HG03457 (cell line): ENCODE data around the gene PGAP1.

Experiments used
- ATAC-seq: cut with Tn5 transposase; IDR thresholded peaks from one replicate; pipeline ENCODE4 v1.9.1; 2021; ENCODE audit warnings: moderate number of reproducible peaks; ENCODE audit not compliant: unreplicated experiment

Gene PGAP1

DNA sequence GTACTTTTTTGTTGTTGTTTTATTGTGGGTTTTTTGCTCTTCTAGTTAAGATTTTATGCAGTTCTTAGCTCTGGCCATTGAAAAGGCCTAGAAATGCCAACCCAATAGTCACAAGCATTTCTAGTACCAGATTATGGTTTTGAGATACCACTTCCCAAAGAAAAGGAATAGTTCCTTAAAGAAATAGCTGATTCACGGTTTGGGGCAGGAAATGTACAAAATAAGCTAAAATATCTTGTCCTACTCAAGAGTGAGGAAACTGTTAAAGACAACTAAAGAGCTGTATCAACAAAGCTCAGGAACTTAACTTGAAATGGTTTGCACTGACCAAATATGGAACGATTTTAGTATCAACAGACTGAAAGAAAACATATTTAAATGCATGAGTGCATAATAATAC, 35.4 kb downstream of the PGAP1 start:
- ATAC-seq, result no peak

DNA sequence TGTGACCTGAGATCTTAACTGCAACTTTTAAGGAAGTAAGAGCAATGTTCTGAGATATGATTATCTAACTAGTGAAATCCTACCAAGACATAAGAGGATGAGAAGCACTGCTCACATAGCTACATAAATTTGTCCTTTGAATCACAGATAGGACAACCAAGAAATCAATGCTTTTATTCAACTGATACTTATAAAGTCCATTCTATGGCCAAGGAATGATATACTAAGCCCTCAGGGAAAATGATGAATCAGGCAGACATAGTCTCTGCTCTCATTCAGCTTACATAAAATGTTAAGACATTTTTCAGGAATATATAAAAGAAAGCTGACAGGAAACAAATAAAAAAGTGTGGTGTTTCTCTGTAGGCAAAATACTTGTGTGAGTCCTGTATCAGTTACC, 39.1 kb downstream of the PGAP1 start:
- no peak for ATAC-seq

DNA sequence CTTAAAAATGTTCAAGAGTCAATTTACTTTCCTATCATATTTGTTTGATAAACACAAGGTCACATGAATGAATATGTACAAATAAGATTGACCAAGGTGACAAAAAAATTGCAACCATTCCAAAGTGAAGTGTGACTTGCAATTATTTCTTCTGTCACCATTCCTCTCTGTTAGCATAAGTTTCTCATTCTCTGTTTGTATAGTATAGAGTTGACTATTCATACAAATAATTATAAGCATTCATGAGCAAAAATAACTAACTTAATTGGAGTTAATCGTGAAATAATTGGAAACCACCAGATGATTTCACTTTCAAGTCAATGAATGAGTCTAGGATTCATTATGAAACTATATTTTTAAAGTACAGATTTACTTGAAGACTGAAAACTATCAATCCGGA, 42.1 kb downstream of the PGAP1 start:
- no peak for ATAC-seq

DNA sequence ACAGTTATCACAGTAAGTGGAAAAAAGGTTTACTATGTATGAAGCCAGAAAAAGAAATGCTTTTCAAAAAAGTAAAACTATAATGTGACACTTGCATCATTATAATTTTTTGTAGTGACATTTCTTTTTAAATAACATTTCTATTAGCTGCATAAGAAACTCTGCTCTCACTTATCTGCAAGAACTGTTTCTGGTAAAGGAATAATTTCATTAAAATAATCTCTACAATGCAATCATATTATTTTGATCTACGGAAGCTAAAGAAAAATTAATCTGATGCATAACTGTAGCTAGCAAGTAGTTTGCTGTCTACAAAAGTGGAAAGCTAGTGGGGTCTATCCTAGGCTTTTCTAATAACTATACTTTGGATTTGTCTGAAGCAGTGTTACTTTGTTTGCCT, 50.1 kb downstream of the PGAP1 start:
- ATAC-seq, result no peak

DNA sequence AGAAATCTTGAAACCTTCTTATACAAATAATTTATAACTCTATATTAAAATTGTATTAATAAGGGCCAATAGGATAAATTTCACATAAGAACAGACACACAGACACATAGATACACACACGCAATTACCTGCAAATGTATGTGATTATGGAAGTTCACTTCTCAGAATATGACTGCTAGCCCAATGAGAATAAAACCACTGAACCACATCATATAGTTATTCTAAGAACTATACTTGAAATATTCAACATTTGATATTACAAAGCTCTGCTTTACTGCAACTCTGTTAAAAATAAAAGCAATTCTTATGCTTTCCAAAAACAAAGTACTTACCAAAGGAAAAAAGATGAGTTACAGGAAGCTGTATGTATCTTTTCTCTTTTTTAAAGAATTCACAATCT, 51.1 kb downstream of the PGAP1 start:
- ATAC-seq, result no peak

DNA sequence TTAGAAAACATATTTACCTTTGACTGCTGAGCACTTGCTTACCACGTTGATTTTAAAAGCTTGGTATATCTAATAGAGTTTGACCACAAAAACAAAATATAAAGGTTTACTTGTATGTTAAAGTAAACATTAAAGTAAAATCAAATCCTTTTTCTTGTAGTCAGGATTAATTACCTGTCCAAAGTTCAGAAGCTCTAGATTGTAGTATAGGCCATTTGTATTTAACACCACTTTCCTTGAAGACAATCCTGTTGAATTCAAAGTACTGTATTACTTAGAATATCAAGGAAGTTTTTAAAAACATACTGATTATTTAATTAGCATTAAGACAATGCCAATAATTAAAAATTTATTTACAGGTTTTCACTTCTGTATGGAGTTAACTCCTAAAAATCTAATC, 53.0 kb downstream of the PGAP1 start:
- no peak for ATAC-seq

DNA sequence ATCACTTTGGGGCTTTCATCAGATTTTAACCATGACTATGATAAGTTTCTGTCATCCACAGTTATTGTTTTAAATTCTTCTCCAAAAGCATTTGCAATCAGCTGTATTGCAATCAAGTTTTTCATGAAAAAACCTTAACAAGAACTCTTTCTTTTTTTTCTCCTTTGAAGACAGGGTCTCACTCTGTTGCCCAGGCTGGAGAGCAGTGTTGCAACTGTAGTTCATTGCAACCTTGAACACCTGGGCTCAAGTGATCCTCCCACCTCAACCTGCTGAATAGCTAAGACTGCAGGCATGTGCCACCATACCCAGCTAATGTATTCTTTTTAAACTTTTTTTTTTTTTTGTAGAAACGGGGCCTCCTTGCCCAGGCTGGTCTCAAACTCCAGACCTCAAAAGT, 71.9 kb downstream of the PGAP1 start:
- ATAC-seq, result no peak

DNA sequence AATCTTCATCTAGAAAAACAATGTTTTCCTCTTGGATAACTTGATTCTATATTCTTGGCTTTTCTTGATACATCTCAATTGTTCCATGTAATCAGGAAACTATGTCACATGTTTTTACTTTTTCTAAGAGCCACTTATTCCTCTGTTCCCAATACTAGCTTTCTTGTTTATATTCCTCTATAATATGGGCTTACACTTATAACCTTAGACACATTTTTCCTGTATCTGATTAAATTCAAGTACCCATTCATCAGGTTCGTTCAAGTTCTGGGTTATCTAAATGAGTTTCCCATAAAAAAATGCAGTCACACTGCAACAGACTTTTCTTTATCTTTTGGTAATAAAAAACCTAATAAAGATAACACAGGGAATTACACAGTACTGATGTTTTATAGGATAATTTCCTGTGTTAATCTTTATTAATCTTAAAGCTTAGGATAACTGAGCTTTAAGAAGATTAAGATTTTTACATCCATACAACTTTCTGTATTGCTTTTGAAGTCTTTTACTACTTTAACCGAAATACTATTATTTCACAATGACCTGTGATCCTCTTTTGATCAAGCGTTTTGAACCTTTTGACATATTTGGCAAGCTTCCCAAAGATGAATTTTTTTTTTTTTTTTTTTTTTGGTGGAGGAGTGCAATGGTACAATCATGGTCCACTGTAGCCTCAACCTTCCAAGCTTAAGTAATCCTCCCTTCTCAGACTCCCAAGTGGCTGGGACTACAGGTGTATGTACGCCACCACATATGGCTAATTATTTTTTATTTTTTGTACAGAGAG, 73.0 kb downstream of the PGAP1 start:
- no peak for ATAC-seq

DNA sequence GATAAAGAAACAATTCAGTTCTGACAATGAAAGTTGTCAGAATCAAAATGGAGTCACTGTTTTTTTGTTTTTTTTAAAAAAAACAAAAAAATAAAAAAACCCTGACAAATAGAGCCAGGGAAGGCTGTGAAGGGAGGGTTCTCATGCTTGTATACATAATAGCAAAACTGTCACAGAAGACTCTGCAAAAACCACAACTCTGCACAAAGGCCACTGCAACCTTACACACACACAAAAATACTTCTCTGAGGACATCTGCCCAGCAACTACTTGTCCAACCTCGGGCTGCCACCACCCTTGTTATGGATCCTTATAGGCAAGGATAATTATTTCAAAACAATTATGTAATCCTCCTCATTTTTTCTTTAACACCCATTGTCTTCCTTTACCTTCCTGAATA, 75.4 kb downstream of the PGAP1 start:
- no peak for ATAC-seq

DNA sequence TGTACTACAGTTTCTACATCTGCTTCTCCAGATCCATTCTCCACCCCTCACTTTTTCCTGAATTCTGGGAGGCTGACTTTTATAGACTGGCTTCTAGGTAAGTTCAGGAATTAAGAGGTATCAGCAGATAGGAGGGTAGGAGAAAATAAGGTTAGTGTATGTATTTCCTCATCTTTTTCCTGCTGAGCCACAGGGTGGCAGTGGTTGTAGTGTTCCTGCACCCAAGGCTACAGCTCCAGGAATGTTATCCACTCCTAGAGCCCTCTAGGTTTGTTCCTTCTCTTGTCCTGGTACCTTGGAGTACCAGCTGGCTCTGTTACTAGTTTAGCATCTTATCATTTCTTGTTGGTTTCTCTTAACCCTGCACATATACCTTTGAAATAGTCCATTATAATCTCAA, 76.6 kb downstream of the PGAP1 start:
- no peak for ATAC-seq

DNA sequence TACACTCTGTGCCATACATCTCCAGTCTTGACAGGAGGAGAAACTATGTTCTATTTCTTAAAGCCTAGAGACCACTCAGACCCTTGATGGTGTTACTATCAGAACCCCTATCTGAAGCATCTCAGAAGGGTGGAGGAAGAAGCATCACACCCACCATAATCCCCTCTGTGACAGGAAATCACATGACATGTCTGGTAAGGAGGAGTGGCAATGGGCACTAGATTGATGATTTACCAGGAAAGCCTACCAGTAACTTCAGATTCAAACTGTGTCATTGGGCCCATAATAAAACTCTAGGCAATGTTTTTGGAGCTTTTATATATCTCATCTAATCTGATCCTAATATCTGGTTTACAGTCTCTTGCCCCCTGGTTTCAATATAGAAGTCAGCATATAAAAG, 80.2 kb downstream of the PGAP1 start:
- no peak for ATAC-seq

DNA sequence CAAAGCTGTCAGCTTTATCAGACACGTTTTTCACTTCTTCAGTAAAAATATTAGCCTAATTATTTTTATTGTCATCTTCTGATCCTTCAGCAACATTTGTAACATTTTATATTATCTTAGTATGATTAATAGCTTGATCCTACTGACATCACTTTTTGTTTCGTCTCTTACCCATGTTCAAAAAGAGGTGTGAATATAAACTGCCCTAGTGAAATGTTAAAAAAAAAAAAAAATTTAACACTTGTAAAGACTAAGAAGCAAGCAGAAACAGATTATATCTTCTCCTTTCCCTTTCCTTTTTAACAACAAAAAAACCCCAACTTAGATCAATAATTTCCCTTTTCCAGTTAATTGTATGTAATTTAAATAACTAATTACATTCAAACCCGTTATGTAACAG, 81.1 kb downstream of the PGAP1 start:
- ATAC-seq, result no peak

DNA sequence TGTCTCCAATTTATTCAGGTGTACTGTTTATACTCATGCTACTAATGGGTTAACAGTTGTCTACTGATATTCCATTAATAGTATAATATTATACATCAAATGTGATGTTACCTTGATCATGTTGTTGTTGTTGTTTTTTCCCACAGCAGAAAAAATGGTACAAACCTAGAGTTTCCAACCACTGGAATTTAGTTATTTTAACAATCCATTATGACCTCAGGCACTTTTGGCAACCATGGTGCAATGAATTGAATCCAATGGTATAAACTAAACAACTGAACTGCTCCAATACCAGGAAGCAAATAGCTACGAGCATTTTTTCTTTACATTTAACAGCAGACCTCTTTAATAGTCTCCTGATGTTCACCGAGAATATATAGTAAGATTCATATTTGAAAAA, 86.3 kb downstream of the PGAP1 start:
- no peak for ATAC-seq

DNA sequence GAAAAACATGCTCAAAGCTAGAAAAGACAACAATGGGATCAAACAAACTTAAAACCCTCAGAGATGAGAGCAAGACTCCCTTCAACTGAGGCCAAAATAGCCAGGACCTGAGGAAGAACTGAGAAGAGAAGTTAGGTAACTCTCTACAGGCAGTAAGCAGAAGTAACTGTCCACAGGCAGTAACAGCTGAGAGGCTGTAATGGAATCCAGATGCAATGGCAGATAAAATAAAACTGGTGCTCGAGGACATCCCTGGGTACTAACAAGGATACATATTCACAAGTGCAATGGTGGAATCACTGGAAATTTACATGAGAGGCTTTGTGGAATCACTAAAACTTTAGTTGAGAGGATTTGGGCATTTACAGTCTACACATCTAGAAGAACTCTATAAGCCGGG, 86.9 kb downstream of the PGAP1 start:
- no peak for ATAC-seq

DNA sequence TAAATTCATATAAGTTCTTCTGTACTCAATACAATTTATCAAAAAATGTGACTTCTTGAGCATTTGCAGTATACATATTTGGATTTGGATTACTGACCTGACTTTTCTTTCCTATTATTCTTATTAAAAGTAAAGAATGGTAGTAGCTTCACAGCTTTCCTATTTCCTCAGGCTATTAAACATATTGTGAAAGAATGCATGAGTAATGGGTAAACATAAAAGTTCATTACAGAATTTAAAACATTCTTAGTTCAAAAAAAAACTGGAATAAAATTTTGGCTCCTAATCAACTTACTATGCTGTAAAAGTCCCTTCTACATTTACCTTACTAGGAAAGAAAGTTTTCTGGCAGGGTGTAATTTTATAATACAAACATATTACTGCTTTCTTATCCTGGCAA, 90.1 kb downstream of the PGAP1 start:
- no peak for ATAC-seq

DNA sequence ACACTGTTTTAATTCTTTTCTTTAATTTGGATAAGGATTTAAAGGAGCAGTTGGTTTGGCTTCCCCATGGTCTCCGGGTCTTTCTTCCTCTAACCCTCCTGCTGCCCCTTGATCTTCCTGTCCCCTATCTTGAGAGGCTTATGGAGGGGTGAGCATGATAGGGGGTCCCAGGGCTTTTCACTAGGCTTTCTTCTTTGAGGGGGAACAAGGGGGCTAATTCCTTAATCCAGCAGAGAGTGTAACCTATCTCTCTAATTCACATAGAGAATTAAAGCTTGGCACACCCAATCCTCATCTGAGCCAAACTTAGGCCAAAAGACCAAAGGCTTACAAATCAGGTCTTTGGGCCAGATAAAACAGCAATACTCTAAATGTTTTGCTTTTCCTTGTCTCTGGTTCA, 95.8 kb downstream of the PGAP1 start:
- ATAC-seq, result no peak

DNA sequence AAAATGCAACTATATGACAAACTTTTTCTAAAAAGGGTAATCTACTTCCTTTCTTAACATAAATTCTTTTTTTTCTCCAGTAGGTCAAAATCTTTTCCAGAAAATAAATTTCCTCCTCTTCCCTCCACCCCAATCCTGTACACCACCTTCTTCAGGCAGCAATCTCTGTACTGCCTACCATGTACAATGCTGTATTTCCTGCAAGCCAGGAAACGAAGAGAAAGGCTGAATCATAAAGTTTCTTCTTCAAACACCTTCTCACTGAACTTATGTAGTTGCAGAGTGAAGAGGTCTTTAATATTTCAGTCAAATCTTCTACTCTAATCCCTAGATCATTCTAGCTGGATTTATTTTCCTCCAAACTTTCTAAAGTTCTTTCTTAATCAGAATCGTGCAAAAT, 99.2 kb downstream of the PGAP1 start:
- ATAC-seq, result no peak

DNA sequence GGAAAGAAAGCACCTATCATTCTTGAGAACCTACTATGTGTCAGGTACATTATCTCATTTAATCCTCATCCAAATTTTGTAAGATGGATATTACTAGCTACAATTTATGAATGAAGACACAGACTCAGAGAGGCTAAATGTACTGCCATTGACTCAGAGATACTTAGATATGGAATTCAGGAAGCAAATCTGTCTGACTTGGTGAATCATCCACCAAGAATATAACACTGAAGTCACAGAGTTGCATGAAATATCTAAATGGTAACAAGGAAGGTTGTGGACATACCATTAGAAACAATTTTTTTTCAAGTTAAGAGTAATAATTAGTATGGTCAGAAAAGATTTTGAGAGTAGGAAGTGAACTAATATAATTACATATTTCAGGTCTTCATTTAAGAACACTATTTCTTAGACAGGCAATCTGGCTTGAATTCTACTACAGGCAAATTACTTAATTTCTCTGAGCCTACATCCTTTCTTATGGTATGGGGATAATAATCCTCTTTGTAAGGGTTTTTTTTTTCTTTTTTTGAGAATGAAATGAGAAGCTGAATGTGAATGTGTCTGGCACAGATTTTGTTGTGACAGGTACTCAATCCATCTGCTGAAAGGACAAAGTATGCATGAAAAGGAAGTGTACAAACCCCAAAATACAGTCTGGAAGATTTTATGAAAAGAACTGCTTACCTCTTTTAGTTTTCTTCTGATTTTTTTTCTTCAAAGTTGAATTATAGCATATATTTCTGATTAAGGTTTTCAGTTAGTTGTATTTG, 102.6 kb downstream of the PGAP1 start:
- ATAC-seq, result no peak

DNA sequence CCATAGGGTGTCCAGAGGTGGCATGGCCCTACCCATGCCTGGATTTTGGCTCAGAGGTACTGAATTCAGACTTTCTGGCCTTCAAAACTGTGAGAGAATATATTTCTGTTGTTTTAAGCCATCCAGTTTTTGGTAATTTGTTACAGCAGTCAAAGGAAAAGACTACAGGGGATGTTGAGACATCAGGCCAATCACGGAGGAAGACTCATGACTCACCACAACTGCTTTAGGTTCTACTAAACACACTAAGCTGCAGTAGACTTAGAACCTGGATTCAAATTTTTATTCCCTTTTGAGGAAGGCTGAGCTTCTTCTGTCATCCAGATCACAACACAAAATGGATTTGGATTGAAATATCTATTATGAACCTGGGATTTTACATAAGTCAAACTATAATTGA, 105.3 kb downstream of the PGAP1 start:
- no peak for ATAC-seq

DNA sequence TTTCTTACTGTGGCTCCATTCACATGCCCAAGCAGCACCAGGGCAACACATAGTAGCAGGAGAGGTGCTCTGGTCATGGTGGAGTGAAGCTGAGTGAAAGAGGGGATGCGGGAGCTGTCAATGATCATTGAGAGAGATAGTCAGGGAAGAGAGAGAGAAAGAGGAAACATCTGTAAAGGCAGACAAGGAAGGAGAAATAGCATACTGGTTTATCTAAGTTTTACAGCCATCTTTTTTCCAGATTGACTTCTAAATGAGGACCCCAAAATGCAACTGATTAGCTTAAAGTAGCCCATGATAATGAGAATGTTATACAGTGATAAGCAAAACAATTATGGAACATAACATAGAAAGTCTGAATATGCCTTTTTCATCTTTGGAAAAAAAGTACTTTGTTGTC, 117.2 kb downstream of the PGAP1 start, which contains the start of gene C2orf66:
Gene C2orf66, minus strand, starts transcription at position 96 of the 400 bp plus-strand sequence. Its CDS starts 19 bp downstream, at position 77.
- ATAC-seq, result no peak

DNA sequence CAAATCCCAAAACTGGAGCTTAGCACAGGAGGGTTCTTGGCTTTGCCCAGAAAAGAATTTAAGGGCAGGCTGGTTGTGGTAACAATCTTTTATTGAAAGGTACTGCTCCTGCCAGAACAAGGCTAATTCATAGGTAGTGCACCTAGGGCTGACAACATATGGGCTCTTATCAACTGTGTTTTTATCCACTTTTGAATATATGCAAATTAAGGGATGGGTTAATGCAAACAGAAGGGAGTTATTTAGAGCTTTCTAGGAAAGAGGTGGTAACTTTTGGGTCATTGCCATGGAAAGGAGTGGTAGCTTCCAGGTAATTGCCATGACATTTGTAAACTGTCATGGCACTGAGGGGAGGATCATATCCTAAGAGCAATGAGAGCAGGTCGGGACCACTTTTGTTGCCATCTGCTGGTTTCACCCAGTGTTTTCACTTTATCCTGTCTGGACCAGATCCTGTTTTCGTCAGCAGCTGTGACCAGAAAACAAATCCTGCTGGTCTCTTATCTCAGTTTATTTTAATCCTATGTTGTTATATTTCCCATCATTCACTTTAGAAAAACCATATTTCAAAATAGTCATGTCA, 118.3 kb downstream of the PGAP1 start:
- no peak for ATAC-seq

DNA sequence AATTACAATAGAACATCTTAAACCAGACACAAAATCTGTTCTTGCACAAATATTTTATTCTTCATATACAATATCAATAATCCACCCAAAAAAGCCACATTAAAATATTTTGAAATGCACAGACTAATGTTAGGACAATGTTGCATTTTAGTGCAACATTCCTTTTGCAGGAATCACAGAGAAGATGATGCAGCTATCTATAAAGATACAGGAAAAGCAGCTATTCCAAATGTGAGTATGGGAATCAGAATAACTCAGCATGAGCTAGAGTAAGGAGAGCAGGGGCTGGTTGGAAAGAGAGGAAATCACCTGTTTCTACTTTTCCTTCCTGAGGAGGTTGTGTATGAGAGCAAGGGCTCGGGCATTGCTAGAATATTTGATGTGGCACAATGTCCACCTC, 122.1 kb downstream of the PGAP1 start:
- no peak for ATAC-seq
